HT-29 (cell line): ENCODE data around the gene ANO9. TPM values are rescaled to one million over a fixed set of nuclear protein-coding genes. Genes with fewer than 3 reads are reported as not detected.
A peak's percentile ranks its signal among the peaks of the same experiment; 100 is the strongest.
"Not testable (repeated sequence)": the region's sequence is repeated elsewhere in the genome, so short reads cannot be mapped to it uniquely, and the experiment has no call there.

Source experiments
- DNase-seq: peaks from one replicate; pipeline ENCODE4 v3.0.0-alpha.2; 2015; ENCODE audit warnings: low spot score
- total RNA-seq: library from RNA; depleted of rRNA; stranded (reverse); fragments of >200 nt; shearing (Covaris generic); gene quantifications from 2 replicates; pipeline ENCODE4 v1.2.3, GENCODE V29; 2014

Gene ANO9
- total RNA-seq, 1 experiment from 2014 or later = 94.0 TPM

GRCh38 chr11:434999-435740 lies 6.6 kb downstream of the ANO9 start:
- DNase-seq = not testable (repeated sequence)

- no peak for DNase-seq
Observed at GRCh38 chr11:434496-434895, 7.3 kb downstream of the ANO9 start.

- DNase-seq = no peak
Observed at GRCh38 chr11:433641-434040, 8.2 kb downstream of the ANO9 start.

GRCh38 chr11:433111-433510 lies 8.7 kb downstream of the ANO9 start:
- DNase-seq = no peak

DNA sequence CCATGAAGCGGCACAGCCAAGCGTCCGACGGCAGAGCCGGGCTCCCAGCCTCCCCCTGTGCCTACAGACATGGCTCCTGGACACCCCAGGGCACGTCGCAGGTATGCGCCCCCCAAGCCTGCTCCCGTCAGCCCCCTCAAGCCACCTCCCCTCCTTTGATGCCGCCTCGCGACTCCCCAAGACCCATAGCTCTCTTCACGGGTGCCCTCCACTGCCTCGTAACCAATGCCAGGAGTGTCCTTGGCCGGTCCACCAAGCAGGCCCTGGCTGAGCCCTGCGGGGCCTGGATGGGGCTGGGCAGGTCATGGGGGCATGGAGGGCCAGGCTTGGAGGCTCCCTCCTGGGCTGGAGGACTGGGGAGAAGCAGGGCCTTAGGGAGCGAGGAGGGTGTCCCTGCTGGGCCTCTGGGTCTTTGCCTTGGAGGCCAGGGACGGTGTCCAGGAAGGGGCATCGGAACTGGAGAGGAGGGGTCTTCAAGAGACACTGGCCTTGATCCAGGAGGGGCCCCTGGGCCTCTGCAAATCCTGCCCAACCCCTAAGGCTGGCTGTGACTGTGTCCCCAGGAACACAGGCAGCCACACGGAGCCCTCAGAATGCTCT lies 9.2 kb downstream of the ANO9 start:
- DNase-seq = no peak

- no peak for DNase-seq
Observed at GRCh38 chr11:431921-432320, 9.9 kb downstream of the ANO9 start.

- DNase-seq = no peak
Observed at GRCh38 chr11:429931-430456, 11.8 kb downstream of the ANO9 start.

DNA sequence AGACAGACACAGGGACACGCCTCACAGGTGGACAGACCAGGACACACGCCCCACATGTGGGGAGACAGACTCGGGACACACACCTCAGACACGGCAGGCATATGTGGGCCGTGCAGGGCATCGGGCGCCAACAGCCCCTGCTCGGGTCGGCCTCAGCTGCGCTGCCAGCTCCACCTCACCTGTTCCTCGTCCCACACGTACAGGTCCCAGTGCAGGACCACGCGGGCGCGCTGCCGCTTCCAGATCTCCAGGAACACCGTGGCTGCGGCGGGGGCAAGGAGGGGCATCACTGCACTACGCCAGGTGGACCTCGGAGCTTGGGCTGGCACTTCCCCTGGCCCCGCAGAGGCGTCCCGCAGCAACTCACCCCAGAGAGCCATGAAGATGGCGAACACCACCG lies 12.4 kb downstream of the ANO9 start:
- no peak for DNase-seq

DNA sequence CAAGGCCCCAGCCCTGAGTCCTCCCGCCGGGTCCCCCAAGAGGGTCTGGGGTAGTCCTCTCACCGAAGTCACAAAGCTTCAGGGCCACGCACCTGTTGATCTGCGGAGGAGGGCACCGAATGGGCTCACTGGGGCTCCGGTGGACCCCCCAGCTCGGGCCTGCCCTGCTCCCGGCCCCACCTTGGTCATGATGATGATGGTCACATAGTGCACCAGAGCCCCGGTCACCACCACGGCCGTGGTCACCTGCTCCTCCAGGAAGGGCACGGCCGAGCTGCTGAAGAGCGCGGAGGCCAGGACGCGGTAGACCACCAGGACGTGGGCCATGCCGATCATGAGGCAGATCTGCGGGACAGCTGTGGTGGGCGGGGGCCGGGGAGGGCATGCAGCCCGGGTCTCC lies 13.5 kb downstream of the ANO9 start:
- no peak for DNase-seq

GRCh38 chr11:426851-427250 lies 15.0 kb downstream of the ANO9 start:
- DNase-seq = no peak

- DNase-seq = no peak
Observed at GRCh38 chr11:425301-425700, 16.5 kb downstream of the ANO9 start.

DNA sequence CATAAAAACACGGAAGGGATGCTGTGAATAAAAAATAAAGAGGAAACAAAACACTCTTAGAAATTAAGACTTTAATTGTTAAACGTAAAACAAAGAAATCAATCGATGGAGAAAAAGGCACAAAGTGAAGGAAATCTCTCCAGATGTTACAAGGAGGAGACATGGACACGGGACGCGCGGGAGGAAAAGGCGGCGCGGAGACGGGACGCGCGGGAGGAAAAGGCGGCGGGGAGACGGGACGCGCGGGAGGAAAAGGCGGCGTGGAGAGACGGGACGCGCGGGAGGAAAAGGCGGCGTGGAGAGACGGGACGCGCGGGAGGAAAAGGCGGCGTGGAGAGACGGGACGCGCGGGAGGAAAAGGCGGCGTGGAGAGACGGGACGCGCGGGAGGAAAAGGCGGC lies 17.0 kb downstream of the ANO9 start:
- DNase-seq = not testable (repeated sequence)

- no peak for DNase-seq
Observed at GRCh38 chr11:424232-424631, 17.6 kb downstream of the ANO9 start.

GRCh38 chr11:422249-422656 lies 19.6 kb downstream of the ANO9 start:
- DNase-seq = peak; percentile 1

DNA sequence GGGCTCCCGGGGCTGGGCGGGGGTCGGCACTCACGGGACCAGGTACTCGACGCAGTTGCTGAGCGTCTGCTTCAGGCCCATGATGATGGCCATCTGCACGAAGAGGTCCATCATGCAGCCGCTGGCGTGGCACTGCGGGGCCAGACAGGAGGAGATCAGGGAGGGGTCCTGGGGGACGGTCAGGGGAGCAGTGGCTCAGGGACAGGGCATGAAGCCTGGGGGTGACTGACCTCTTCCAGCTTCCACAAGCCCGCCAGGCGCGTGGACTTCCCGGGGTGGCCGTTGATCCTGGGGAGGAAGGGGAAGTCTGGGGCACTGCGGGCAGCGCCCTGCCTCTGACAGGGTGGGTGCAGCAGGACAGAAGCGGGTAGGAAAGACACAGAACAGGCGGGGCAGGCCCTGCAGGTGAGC lies 20.9 kb downstream of the ANO9 start:
- DNase-seq = peak; percentile 0

- DNase-seq = peak; percentile 0
Observed at GRCh38 chr11:420054-420910, 21.5 kb downstream of the ANO9 start.

DNA sequence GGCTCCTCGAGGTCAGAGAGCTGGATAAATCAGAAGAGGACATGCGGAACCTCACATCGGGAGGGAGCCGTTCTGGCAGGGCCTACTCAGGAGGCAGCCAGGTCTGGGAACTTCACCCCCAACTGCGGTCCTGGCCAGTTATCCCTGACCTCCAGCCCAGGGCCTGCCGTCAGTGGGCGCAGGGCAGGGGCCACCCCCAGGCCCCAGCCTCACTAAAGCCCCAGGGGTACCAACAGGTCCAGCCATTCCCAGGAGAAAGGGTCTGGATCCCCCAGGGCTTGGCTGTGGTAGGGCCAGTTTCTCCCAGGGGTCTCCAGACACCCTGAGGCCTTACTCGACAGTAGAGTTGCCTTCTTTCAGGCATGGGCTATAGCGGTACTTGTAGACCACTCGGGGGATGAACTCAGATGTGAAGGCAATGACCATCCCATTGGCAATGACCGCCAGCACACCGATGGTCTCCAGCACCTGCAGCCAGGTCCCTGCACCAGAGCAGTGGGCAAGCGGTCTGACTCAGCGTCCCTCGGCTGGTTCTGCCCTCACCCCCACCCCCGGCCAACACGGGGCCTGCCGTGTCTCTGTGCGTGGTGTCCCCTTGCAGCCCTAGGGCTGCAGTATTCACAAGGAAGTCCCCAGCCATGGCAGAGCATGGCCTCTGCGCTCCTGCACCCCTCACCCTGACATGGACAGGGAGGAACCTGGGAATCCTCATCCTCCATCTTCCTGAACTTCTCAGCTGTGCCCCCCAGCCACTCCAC lies 22.4 kb downstream of the ANO9 start:
- DNase-seq = peak; percentile 0

DNA sequence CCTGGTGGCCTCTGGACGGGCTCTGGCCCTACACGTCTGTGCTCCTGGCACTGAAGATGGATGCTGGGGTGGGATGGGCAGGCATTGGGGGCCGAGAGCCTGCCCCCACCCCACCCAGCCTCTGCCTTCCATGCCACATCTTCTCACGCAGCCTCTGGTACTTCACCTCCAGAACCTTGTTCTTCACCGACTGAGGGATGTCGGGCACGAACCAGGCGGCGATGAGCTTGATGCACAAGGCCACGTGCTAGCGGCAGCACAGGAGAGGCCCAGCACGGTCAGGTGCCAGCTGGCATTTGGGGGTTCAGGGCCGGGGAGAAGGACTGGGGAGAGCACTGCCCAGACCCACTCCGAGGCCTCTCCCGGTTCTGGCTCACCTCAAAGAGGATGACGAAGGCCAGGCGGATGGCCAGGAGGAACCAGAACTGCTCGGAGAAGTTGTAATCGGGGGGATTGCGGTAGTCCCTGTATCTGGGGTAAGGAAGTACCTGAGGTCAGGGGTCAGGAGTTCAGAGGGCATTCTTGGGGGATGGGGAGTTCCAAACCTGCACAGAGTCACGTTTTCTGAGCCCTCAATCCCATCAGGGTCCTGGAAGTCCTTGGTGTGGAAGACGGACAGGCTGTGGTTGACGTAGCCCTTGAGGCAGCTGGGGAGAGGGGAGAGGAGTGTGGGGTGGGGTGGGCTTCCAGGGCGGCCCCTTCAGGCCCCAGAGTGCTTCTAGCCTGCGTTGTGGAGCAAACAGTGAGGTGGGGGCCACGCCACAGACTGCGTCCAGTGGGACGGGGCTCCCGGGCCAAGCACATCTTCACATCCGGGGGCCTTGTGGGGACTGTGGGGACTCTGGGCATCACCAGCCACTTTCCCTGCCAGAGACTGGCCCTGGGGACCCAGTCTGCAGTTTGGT lies 23.2 kb downstream of the ANO9 start:
- DNase-seq = peak; percentile 0

DNA sequence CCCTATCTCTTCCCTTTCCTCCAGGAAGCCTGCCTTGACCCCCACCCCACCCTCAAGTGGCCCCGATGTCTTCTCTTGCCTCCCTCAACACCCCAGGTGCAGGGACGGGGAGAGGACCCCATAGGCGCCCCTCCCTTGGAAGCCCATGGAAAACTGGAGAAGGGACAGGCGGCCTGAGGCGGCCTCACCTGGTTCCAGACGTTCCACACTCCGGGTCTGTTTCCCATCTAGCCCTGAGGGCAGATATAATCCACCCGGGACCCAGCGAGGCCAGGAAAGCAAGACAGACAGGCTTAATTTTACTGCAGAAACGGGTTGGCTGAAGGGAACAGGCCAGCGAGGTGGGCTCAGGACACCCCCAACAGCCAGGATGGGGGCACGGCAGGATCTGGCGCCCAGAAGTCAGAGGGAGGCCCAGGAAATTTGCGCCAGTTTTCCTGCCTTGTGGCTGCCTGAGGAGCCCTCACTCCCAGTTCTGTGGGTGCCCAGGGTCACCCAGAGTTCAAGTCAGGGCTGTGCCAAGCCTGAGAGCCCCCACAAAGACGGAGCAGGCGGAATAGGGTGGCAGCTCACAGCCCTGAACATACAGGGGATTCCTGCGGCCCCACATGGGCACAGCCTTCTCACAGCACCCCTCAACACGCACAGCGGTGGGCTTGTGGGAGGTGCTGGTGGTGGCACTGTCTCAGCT lies 24.0 kb downstream of the ANO9 start:
- DNase-seq = peak; percentile 25
